HEK293 (cell line): ENCODE results near the gene GIGYF1.

Source experiments
- GLIS2 ChIP-seq: fragments of 450-650 bp; formaldehyde crosslinking; IDR thresholded peaks from 2 replicates; pipeline ENCODE4 v1.5.1; 2016; ENCODE audit warnings: missing biosample characterization, missing genetic modification characterization
- KLF8 ChIP-seq: fragments of 450-650 bp; formaldehyde crosslinking; IDR thresholded peaks from 2 replicates; pipeline ENCODE4 v1.5.1; 2016; ENCODE audit warnings: missing biosample characterization, missing genetic modification characterization
- KLF9 ChIP-seq: fragments of 450-650 bp; formaldehyde crosslinking; IDR thresholded peaks from 2 replicates; pipeline ENCODE4 v1.5.1; 2016; ENCODE audit warnings: missing biosample characterization, missing genetic modification characterization, low read depth
- SCRT2 ChIP-seq: fragments of 450-650 bp; formaldehyde crosslinking; IDR thresholded peaks from 2 replicates; pipeline ENCODE4 v1.5.1; 2016; ENCODE audit warnings: missing biosample characterization, missing genetic modification characterization
- SP2 ChIP-seq: fragments of 450-650 bp; formaldehyde crosslinking; IDR thresholded peaks from 2 replicates; pipeline ENCODE4 v1.5.1; 2016; ENCODE audit warnings: missing biosample characterization, missing genetic modification characterization
- WT1 ChIP-seq: fragments of 450-650 bp; formaldehyde crosslinking; IDR thresholded peaks from 2 replicates; pipeline ENCODE4 v1.5.1; 2016; ENCODE audit warnings: missing biosample characterization, missing genetic modification characterization
- ZBTB20 ChIP-seq: fragments of 450-650 bp; formaldehyde crosslinking; IDR thresholded peaks from 2 replicates; pipeline ENCODE4 v1.5.1; 2016; ENCODE audit warnings: missing biosample characterization, missing genetic modification characterization
- ZBTB21 ChIP-seq: fragments of 450-650 bp; formaldehyde crosslinking; IDR thresholded peaks from 2 replicates; pipeline ENCODE4 v1.5.1; 2017; ENCODE audit warnings: missing biosample characterization, missing genetic modification characterization
- ZNF248 ChIP-seq: fragments of 450-650 bp; formaldehyde crosslinking; IDR thresholded peaks from 2 replicates; pipeline ENCODE4 v1.5.1; 2017; ENCODE audit warnings: missing biosample characterization, missing genetic modification characterization
- ZNF274 ChIP-seq, 2 experiments: fragments of 200-500 bp in 1 of 2; fragments of 450-650 bp in 1 of 2; sonication (Bioruptor generic) in 1 of 2; formaldehyde crosslinking in 1 of 2; IDR thresholded peaks; 2 replicates each; pipeline versions ENCODE4 v1.5.1 to v1.6.1; 2014 to 2016; ENCODE audit warnings: borderline replicate concordance in 1 of 2, inconsistent platforms in 1 of 2, low read length in 1 of 2, missing biosample characterization in 1 of 2, missing genetic modification characterization in 1 of 2
- ZNF514 ChIP-seq: fragments of 450-650 bp; formaldehyde crosslinking; IDR thresholded peaks from 2 replicates; pipeline ENCODE4 v1.5.1; 2016; ENCODE audit warnings: missing biosample characterization, missing genetic modification characterization
- ZNF610 ChIP-seq: fragments of 450-650 bp; formaldehyde crosslinking; IDR thresholded peaks from 2 replicates; pipeline ENCODE4 v1.5.1; 2016; ENCODE audit warnings: missing biosample characterization, missing genetic modification characterization, borderline replicate concordance
- ZNF629 ChIP-seq: fragments of 450-650 bp; formaldehyde crosslinking; IDR thresholded peaks from 2 replicates; pipeline ENCODE4 v1.5.1; 2017; ENCODE audit warnings: missing biosample characterization, missing genetic modification characterization
- ZSCAN23 ChIP-seq: fragments of 450-650 bp; formaldehyde crosslinking; IDR thresholded peaks from 2 replicates; pipeline ENCODE4 v1.5.1; 2016; ENCODE audit warnings: missing biosample characterization, missing genetic modification characterization
- TF ChIP-seq, protein P1 (sequence below): fragments of 450-650 bp; formaldehyde crosslinking; conservative IDR thresholded peaks from 2 replicates; pipeline ENCODE4 v1.5.1; 2016; ENCODE audit warnings: low read depth, missing biosample characterization, missing genetic modification characterization
- TF ChIP-seq, protein P2 (sequence below): fragments of 450-650 bp; formaldehyde crosslinking; IDR thresholded peaks from 2 replicates; pipeline ENCODE4; 2016; ENCODE audit warnings: missing biosample characterization, missing genetic modification characterization
- TF ChIP-seq, protein P3 (sequence below): fragments of 450-650 bp; formaldehyde crosslinking; IDR thresholded peaks from 2 replicates; pipeline ENCODE4 v1.5.1; 2016; ENCODE audit warnings: missing biosample characterization, missing genetic modification characterization
- TF ChIP-seq, protein P4 (sequence below): fragments of 450-650 bp; formaldehyde crosslinking; IDR thresholded peaks from 2 replicates; pipeline ENCODE4 v1.5.1; 2016; ENCODE audit warnings: missing biosample characterization, missing genetic modification characterization
- TF ChIP-seq, protein P5 (sequence below): fragments of 450-650 bp; formaldehyde crosslinking; IDR thresholded peaks from 2 replicates; pipeline ENCODE4 v1.5.1; 2016; ENCODE audit warnings: missing biosample characterization, missing genetic modification characterization
- TF ChIP-seq, protein P6 (sequence below): fragments of 450-650 bp; formaldehyde crosslinking; IDR thresholded peaks from 2 replicates; pipeline ENCODE4 v1.5.1; 2016; ENCODE audit warnings: missing biosample characterization, missing genetic modification characterization
- TF ChIP-seq, protein P7 (sequence below): fragments of 450-650 bp; formaldehyde crosslinking; IDR thresholded peaks from 2 replicates; pipeline ENCODE4 v1.5.1; 2017; ENCODE audit warnings: missing biosample characterization, missing genetic modification characterization

GIGYF1 gene

DNA sequence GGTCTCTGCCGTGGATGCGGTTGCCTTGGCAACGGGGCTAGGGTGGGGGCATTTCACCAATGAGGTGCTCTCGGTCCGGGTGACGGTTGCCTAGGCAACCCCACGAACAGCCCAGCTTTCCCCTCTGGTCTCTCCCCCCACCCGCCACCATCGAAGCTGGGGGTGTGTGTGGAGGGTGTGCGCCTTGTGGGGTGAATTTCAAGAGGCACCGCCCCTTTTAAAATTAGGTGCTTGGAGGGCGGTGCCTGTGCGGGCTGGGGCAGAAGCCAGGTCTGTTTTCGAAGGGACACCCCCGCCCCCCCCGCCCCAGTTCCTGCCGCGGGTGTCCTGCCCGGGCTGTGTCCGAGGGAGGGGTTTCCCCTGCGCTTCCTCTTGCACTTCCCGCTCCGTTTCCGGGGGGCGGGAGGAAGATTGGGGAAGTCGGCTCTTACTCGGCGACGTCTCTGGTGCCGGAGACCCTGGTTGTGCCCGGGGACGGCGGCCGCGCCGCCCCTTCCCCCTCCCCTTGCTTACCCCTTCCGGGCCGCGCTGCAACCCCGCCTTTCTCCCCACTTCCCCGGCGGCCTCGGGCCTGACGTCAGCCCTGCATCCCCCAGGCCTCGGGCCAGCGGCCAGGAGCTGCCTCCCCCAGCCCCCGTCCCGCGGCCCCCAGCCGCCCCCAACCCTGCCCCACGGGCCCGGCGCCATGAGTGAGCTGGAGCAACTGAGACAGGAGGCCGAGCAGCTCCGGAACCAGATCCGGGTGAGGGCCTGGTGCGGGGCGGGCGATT is 18.3 kb downstream of the GIGYF1 start (continued):
- TF ChIP-seq, protein P1, sequence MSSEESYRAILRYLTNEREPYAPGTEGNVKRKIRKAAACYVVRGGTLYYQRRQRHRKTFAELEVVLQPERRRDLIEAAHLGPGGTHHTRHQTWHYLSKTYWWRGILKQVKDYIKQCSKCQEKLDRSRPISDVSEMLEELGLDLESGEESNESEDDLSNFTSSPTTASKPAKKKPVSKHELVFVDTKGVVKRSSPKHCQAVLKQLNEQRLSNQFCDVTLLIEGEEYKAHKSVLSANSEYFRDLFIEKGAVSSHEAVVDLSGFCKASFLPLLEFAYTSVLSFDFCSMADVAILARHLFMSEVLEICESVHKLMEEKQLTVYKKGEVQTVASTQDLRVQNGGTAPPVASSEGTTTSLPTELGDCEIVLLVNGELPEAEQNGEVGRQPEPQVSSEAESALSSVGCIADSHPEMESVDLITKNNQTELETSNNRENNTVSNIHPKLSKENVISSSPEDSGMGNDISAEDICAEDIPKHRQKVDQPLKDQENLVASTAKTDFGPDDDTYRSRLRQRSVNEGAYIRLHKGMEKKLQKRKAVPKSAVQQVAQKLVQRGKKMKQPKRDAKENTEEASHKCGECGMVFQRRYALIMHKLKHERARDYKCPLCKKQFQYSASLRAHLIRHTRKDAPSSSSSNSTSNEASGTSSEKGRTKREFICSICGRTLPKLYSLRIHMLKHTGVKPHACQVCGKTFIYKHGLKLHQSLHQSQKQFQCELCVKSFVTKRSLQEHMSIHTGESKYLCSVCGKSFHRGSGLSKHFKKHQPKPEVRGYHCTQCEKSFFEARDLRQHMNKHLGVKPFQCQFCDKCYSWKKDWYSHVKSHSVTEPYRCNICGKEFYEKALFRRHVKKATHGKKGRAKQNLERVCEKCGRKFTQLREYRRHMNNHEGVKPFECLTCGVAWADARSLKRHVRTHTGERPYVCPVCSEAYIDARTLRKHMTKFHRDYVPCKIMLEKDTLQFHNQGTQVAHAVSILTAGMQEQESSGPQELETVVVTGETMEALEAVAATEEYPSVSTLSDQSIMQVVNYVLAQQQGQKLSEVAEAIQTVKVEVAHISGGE (tag by site-specific recombination) = peak; percentile 88
- no peak for TF ChIP-seq ZBTB20 (tag by site-specific recombination)
- TF ChIP-seq, protein P2, sequence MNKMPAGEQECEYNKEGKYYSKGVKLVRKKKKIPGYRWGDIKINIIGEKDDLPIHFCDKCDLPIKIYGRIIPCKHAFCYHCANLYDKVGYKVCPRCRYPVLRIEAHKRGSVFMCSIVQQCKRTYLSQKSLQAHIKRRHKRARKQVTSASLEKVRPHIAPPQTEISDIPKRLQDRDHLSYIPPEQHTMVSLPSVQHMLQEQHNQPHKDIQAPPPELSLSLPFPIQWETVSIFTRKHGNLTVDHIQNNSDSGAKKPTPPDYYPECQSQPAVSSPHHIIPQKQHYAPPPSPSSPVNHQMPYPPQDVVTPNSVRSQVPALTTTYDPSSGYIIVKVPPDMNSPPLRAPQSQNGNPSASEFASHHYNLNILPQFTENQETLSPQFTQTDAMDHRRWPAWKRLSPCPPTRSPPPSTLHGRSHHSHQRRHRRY (tag by site-specific recombination) = no peak
- TF ChIP-seq, protein P3, sequence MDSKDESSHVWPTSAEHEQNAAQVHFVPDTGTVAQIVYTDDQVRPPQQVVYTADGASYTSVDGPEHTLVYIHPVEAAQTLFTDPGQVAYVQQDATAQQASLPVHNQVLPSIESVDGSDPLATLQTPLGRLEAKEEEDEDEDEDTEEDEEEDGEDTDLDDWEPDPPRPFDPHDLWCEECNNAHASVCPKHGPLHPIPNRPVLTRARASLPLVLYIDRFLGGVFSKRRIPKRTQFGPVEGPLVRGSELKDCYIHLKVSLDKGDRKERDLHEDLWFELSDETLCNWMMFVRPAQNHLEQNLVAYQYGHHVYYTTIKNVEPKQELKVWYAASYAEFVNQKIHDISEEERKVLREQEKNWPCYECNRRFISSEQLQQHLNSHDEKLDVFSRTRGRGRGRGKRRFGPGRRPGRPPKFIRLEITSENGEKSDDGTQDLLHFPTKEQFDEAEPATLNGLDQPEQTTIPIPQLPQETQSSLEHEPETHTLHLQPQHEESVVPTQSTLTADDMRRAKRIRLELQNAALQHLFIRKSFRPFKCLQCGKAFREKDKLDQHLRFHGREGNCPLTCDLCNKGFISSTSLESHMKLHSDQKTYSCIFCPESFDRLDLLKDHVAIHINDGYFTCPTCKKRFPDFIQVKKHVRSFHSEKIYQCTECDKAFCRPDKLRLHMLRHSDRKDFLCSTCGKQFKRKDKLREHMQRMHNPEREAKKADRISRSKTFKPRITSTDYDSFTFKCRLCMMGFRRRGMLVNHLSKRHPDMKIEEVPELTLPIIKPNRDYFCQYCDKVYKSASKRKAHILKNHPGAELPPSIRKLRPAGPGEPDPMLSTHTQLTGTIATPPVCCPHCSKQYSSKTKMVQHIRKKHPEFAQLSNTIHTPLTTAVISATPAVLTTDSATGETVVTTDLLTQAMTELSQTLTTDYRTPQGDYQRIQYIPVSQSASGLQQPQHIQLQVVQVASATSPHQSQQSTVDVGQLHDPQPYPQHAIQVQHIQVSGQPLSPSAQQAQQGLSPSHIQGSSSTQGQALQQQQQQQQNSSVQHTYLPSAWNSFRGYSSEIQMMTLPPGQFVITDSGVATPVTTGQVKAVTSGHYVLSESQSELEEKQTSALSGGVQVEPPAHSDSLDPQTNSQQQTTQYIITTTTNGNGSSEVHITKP = 0 out of 2 replicates have a peak, but pooled peaks have one; percentile 13
- TF ChIP-seq GLIS2 (tag by site-specific recombination) = peak; percentile 83
- TF ChIP-seq ZNF610 = no peak
- TF ChIP-seq ZNF514 (tag by site-specific recombination) = no peak
- TF ChIP-seq, protein P4, sequence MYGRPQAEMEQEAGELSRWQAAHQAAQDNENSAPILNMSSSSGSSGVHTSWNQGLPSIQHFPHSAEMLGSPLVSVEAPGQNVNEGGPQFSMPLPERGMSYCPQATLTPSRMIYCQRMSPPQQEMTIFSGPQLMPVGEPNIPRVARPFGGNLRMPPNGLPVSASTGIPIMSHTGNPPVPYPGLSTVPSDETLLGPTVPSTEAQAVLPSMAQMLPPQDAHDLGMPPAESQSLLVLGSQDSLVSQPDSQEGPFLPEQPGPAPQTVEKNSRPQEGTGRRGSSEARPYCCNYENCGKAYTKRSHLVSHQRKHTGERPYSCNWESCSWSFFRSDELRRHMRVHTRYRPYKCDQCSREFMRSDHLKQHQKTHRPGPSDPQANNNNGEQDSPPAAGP = peak; percentile 39; the same call in 1 of the 2 replicates
- no peak for TF ChIP-seq ZNF274 (IDR thresholded peaks at IDR 0.05; ENCODE audit: low read length)
- no peak for TF ChIP-seq ZNF274 (tag by site-specific recombination; IDR thresholded peaks at IDR 0.05; ENCODE audit: borderline replicate concordance)
- no peak for TF ChIP-seq ZNF248 (tag by site-specific recombination)
- TF ChIP-seq, protein P5, sequence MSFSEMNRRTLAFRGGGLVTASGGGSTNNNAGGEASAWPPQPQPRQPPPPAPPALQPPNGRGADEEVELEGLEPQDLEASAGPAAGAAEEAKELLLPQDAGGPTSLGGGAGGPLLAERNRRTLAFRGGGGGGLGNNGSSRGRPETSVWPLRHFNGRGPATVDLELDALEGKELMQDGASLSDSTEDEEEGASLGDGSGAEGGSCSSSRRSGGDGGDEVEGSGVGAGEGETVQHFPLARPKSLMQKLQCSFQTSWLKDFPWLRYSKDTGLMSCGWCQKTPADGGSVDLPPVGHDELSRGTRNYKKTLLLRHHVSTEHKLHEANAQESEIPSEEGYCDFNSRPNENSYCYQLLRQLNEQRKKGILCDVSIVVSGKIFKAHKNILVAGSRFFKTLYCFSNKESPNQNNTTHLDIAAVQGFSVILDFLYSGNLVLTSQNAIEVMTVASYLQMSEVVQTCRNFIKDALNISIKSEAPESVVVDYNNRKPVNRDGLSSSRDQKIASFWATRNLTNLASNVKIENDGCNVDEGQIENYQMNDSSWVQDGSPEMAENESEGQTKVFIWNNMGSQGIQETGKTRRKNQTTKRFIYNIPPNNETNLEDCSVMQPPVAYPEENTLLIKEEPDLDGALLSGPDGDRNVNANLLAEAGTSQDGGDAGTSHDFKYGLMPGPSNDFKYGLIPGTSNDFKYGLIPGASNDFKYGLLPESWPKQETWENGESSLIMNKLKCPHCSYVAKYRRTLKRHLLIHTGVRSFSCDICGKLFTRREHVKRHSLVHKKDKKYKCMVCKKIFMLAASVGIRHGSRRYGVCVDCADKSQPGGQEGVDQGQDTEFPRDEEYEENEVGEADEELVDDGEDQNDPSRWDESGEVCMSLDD (tag by site-specific recombination) = peak; percentile 85
- TF ChIP-seq, protein P6, sequence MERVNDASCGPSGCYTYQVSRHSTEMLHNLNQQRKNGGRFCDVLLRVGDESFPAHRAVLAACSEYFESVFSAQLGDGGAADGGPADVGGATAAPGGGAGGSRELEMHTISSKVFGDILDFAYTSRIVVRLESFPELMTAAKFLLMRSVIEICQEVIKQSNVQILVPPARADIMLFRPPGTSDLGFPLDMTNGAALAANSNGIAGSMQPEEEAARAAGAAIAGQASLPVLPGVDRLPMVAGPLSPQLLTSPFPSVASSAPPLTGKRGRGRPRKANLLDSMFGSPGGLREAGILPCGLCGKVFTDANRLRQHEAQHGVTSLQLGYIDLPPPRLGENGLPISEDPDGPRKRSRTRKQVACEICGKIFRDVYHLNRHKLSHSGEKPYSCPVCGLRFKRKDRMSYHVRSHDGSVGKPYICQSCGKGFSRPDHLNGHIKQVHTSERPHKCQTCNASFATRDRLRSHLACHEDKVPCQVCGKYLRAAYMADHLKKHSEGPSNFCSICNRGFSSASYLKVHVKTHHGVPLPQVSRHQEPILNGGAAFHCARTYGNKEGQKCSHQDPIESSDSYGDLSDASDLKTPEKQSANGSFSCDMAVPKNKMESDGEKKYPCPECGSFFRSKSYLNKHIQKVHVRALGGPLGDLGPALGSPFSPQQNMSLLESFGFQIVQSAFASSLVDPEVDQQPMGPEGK (tag by site-specific recombination) = peak; percentile 95
- TF ChIP-seq SCRT2 (tag by site-specific recombination) = no peak
- TF ChIP-seq, protein P7, sequence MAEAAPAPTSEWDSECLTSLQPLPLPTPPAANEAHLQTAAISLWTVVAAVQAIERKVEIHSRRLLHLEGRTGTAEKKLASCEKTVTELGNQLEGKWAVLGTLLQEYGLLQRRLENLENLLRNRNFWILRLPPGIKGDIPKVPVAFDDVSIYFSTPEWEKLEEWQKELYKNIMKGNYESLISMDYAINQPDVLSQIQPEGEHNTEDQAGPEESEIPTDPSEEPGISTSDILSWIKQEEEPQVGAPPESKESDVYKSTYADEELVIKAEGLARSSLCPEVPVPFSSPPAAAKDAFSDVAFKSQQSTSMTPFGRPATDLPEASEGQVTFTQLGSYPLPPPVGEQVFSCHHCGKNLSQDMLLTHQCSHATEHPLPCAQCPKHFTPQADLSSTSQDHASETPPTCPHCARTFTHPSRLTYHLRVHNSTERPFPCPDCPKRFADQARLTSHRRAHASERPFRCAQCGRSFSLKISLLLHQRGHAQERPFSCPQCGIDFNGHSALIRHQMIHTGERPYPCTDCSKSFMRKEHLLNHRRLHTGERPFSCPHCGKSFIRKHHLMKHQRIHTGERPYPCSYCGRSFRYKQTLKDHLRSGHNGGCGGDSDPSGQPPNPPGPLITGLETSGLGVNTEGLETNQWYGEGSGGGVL (tag by site-specific recombination) = peak; percentile 73
- no peak for TF ChIP-seq ZBTB21 (tag by site-specific recombination)
- peak; percentile 44 for TF ChIP-seq ZNF629
- no peak for TF ChIP-seq WT1
- TF ChIP-seq KLF9 = peak; percentile 87
- TF ChIP-seq SP2 (tag by site-specific recombination) = peak; percentile 78
- TF ChIP-seq KLF8 (tag by site-specific recombination) = peak; percentile 91
- no peak for TF ChIP-seq ZSCAN23
